Astrocyte of the hippocampus (primary cell): ENCODE results near the gene ADGRB3.

Experiments used
- DNase-seq: peaks from one replicate; pipeline ENCODE4 v3.0.0; 2011; ENCODE audit warnings: low read depth, low spot score

ADGRB3 gene

GRCh38 chr6:68704485-68704884 lies 69.4 kb downstream of the ADGRB3 start:
- DNase-seq: no peak

- DNase-seq: peak; percentile 26
Measured at GRCh38 chr6:68709091-68709490, 74.0 kb downstream of the ADGRB3 start.

- DNase-seq: no peak
Measured at GRCh38 chr6:68709882-68710281, 74.8 kb downstream of the ADGRB3 start.

- DNase-seq: no peak
Measured at GRCh38 chr6:68710496-68710895, 75.4 kb downstream of the ADGRB3 start.

GRCh38 chr6:68710916-68711315 lies 75.8 kb downstream of the ADGRB3 start:
- no peak for DNase-seq

- peak; percentile 51 for DNase-seq
Measured at GRCh38 chr6:68711386-68712000, 76.4 kb downstream of the ADGRB3 start.

GRCh38 chr6:68716620-68717019 lies 81.5 kb downstream of the ADGRB3 start:
- DNase-seq: no peak

- peak; percentile 54 for DNase-seq
Measured at GRCh38 chr6:68718385-68719073, 83.4 kb downstream of the ADGRB3 start.

- no peak for DNase-seq
Measured at GRCh38 chr6:68719761-68720160, 84.7 kb downstream of the ADGRB3 start.

GRCh38 chr6:68722891-68723527 lies 87.9 kb downstream of the ADGRB3 start:
- no peak for DNase-seq

- no peak for DNase-seq
Measured at GRCh38 chr6:68724060-68724459, 89.0 kb downstream of the ADGRB3 start.

GRCh38 chr6:68726337-68726736 lies 91.3 kb downstream of the ADGRB3 start:
- no peak for DNase-seq

GRCh38 chr6:68726992-68727391 lies 91.9 kb downstream of the ADGRB3 start:
- no peak for DNase-seq

- no peak for DNase-seq
Measured at GRCh38 chr6:68727699-68728098, 92.6 kb downstream of the ADGRB3 start.

- DNase-seq: no peak
Measured at GRCh38 chr6:68728159-68728979, 93.3 kb downstream of the ADGRB3 start.

- no peak for DNase-seq
Measured at GRCh38 chr6:68729377-68729903, 94.4 kb downstream of the ADGRB3 start.

- no peak for DNase-seq
Measured at GRCh38 chr6:68730291-68731054, 95.4 kb downstream of the ADGRB3 start.

- DNase-seq: no peak
Measured at GRCh38 chr6:68732423-68732822, 97.3 kb downstream of the ADGRB3 start.

GRCh38 chr6:68735866-68736265 lies 100.8 kb downstream of the ADGRB3 start:
- peak; percentile 4 for DNase-seq

GRCh38 chr6:68737061-68737460 lies 102.0 kb downstream of the ADGRB3 start:
- DNase-seq: no peak

GRCh38 chr6:68738039-68738438 lies 103.0 kb downstream of the ADGRB3 start:
- DNase-seq: no peak
